Neural progenitor cell (in vitro differentiated cells): ENCODE data around the gene AGR2. TPM values are rescaled to one million over a fixed set of nuclear protein-coding genes. Genes with fewer than 3 reads are reported as not detected.
"Not testable (repeated sequence)": the region's sequence is repeated elsewhere in the genome, so short reads cannot be mapped to it uniquely, and the experiment has no call there.

ENCODE experiments used
- DNase-seq: peaks from one replicate; pipeline ENCODE4 v3.0.0-alpha.2; 2016; ENCODE audit warnings: low spot score
- H2AFZ ChIP-seq: fragments of 200-600 bp; sonication (generic); replicated peaks from 2 replicates; pipeline ENCODE4 v1.6.1; 2016; ENCODE audit warnings: antibody characterized with exemption
- H3F3A ChIP-seq: fragments of 200-600 bp; sonication (generic); 2 replicates; pipeline ENCODE4 v1.6.1; 2016; ENCODE audit warnings: antibody characterized with exemption, low read depth
- H3K27ac ChIP-seq: fragments of 200-600 bp; sonication (generic); 2 replicates; pipeline ENCODE4 v1.5.1; 2016; ENCODE audit warnings: mild to moderate bottlenecking
- H3K27me3 ChIP-seq: fragments of 200-600 bp; sonication (generic); 2 replicates; pipeline ENCODE4 v1.6.1; 2016; ENCODE audit warnings: mild to moderate bottlenecking, moderate library complexity
- H3K36me3 ChIP-seq: fragments of 200-600 bp; sonication (generic); 2 replicates; pipeline ENCODE4 v1.5.1; 2016
- H3K4me1 ChIP-seq: fragments of 200-600 bp; sonication (generic); 2 replicates; pipeline ENCODE4 v1.6.1; 2016; ENCODE audit warnings: mixed run types
- H3K4me2 ChIP-seq: fragments of 200-600 bp; sonication (generic); 2 replicates; pipeline ENCODE4 v1.6.1; 2016
- H3K4me3 ChIP-seq: fragments of 200-600 bp; sonication (generic); 2 replicates; pipeline ENCODE4 v1.5.1; 2016
- H3K79me2 ChIP-seq: fragments of 200-600 bp; sonication (generic); 2 replicates; pipeline ENCODE4 v1.6.1; 2016; ENCODE audit warnings: low read depth
- H3K9ac ChIP-seq: fragments of 200-600 bp; sonication (generic); 2 replicates; pipeline ENCODE4 v1.6.1; 2016
- H3K9me3 ChIP-seq: fragments of 200-600 bp; sonication (generic); 2 replicates; pipeline ENCODE4 v1.5.1; 2016; ENCODE audit warnings: low read depth
- H4K20me1 ChIP-seq: fragments of 200-600 bp; sonication (generic); 2 replicates; pipeline ENCODE4 v1.6.1; 2016; ENCODE audit warnings: low read depth
- H3K27ac Mint-ChIP-seq: 3 replicates; pipeline ENCODE4 v1.8.0; 2021; ENCODE audit warnings: mixed read lengths
- H3K27me3 Mint-ChIP-seq: 2 replicates; pipeline ENCODE4 v1.8.0; 2022; ENCODE audit warnings: low read depth, mild to moderate bottlenecking, inconsistent platforms, moderate library complexity, mixed read lengths; ENCODE audit not compliant: insufficient read depth
- H3K36me3 Mint-ChIP-seq: 3 replicates; pipeline ENCODE4 v1.8.0; 2021; ENCODE audit warnings: mixed read lengths
- H3K4me1 Mint-ChIP-seq: 3 replicates; pipeline ENCODE4 v1.8.0; 2021; ENCODE audit warnings: mixed read lengths
- H3K4me3 Mint-ChIP-seq: 3 replicates; pipeline ENCODE4 v1.8.0; 2021; ENCODE audit warnings: mild to moderate bottlenecking, moderate library complexity, mixed read lengths
- H3K9me3 Mint-ChIP-seq: 3 replicates; pipeline ENCODE4 v1.8.0; 2020; ENCODE audit warnings: mixed read lengths
- CTCF ChIP-seq: fragments of 200-600 bp; sonication (generic); IDR thresholded peaks from 2 replicates; pipeline ENCODE4 v1.5.1; 2017; ENCODE audit warnings: antibody characterized with exemption, mild to moderate bottlenecking
- EZH2 ChIP-seq: fragments of 200-600 bp; sonication (generic); IDR thresholded peaks from 2 replicates; pipeline ENCODE4 v1.6.1; 2017; ENCODE audit warnings: antibody characterized with exemption, mild to moderate bottlenecking, moderate library complexity
- EZH2phosphoT487 ChIP-seq: fragments of 200-600 bp; sonication (generic); IDR thresholded peaks from 2 replicates; pipeline ENCODE4 v1.6.1; 2017; ENCODE audit warnings: antibody characterized with exemption
- total RNA-seq: library from RNA; depleted of rRNA; stranded (reverse); fragments of >200 nt; gene quantifications from 2 replicates; pipeline ENCODE4 v1.2.3, GENCODE V29; 2015; ENCODE audit warnings: low replicate concordance

Gene AGR2
- total RNA-seq, 1 donor from 2014 or later = not detected

- H3K27ac Mint-ChIP-seq = no peak overlapping the region
- DNase-seq = no peak
- H3K4me3 ChIP-seq = no peak overlapping the region
Measured at GRCh38 chr7:16774294-16774693, 30.5 kb downstream of the AGR2 start.

GRCh38 chr7:16773884-16774283 is 30.9 kb downstream of the AGR2 start:
- no peaks in the 10 kb centered on the region for H3K9me3 ChIP-seq
- TF ChIP-seq CTCF (no peak), EZH2 (no peak), EZH2phosphoT487 (no peak)
- H3K36me3 Mint-ChIP-seq = peaks cover 6% of the 10 kb centered on the region
- H3K27me3 ChIP-seq = no peaks in the 10 kb centered on the region
- no peak overlapping the region for H3K4me3 Mint-ChIP-seq
- no peaks in the 10 kb centered on the region for H3K27me3 Mint-ChIP-seq
- peaks cover 21% of the 10 kb centered on the region for H3K4me1 ChIP-seq
- H3K4me3 ChIP-seq = no peak overlapping the region
- H3K9me3 Mint-ChIP-seq = peaks cover 9% of the 10 kb centered on the region
- H3K36me3 ChIP-seq = no peaks in the 10 kb centered on the region
- H3K4me1 Mint-ChIP-seq = peaks cover 7% of the 10 kb centered on the region
- no peak overlapping the region for H2AFZ ChIP-seq
- no peak overlapping the region for H3K27ac Mint-ChIP-seq
- no peak overlapping the region for H3K4me2 ChIP-seq
- DNase-seq = no peak
- H3K79me2 ChIP-seq = no peaks in the 10 kb centered on the region
- peaks cover 8% of the 10 kb centered on the region for H3F3A ChIP-seq
- H4K20me1 ChIP-seq = peaks cover 2% of the 10 kb centered on the region
- H3K27ac ChIP-seq = no peak overlapping the region
- H3K9ac ChIP-seq = no peak overlapping the region

More at GRCh38 chr7:16774294-16774693, 30.5 kb downstream of the AGR2 start:
- H3K27me3 ChIP-seq = no peaks in the 10 kb centered on the region
- H3F3A ChIP-seq = peaks cover 8% of the 10 kb centered on the region
- H3K9me3 Mint-ChIP-seq = peaks cover 7% of the 10 kb centered on the region
- H3K4me3 Mint-ChIP-seq = no peak overlapping the region
- no peaks in the 10 kb centered on the region for H3K36me3 ChIP-seq
- peaks cover 5% of the 10 kb centered on the region for H3K36me3 Mint-ChIP-seq
- H4K20me1 ChIP-seq = peaks cover 2% of the 10 kb centered on the region
- no peaks in the 10 kb centered on the region for H3K79me2 ChIP-seq
- H3K27ac ChIP-seq = no peak overlapping the region
- H3K4me1 Mint-ChIP-seq = peaks cover 7% of the 10 kb centered on the region
- H3K27me3 Mint-ChIP-seq = no peaks in the 10 kb centered on the region
- H2AFZ ChIP-seq = no peak overlapping the region
- no peak overlapping the region for H3K9ac ChIP-seq
- TF ChIP-seq EZH2phosphoT487 (no peak), EZH2 (no peak), CTCF (no peak)
- no peak overlapping the region for H3K4me2 ChIP-seq
- H3K4me1 ChIP-seq = peaks cover 25% of the 10 kb centered on the region
- H3K9me3 ChIP-seq = no peaks in the 10 kb centered on the region

GRCh38 chr7:16773326-16773725 is 31.5 kb downstream of the AGR2 start:
- Mint-ChIP-seq H3K27me3 (no peaks in the 10 kb centered on the region), H3K9me3 (peaks cover 9% of the 10 kb centered on the region), H3K27ac (no peak overlapping the region), H3K4me1 (peaks cover 4% of the 10 kb centered on the region), H3K4me3 (no peak overlapping the region), H3K36me3 (peaks cover 6% of the 10 kb centered on the region)
- no peaks in the 10 kb centered on the region for H3K79me2 ChIP-seq
- no peak for TF ChIP-seq EZH2phosphoT487
- H2AFZ ChIP-seq = no peak overlapping the region
- H3K4me1 ChIP-seq = peaks cover 15% of the 10 kb centered on the region
- H3K9me3 ChIP-seq = no peaks in the 10 kb centered on the region
- no peak overlapping the region for H3K4me3 ChIP-seq
- no peak overlapping the region for H3K27ac ChIP-seq
- no peak overlapping the region for H3K9ac ChIP-seq
- no peak overlapping the region for H3K4me2 ChIP-seq
- H3K36me3 ChIP-seq = no peaks in the 10 kb centered on the region
- no peaks in the 10 kb centered on the region for H3K27me3 ChIP-seq
- peaks cover 2% of the 10 kb centered on the region for H4K20me1 ChIP-seq
- H3F3A ChIP-seq = peaks cover 8% of the 10 kb centered on the region
- no peak for DNase-seq

- Histone ChIP-seq H3F3A (peaks cover 4% of the 10 kb centered on the region), H3K9ac (no peak overlapping the region), H3K36me3 (no peaks in the 10 kb centered on the region), H3K9me3 (no peaks in the 10 kb centered on the region), H3K4me2 (no peak overlapping the region), H2AFZ (no peak overlapping the region), H3K4me1 (peaks cover 5% of the 10 kb centered on the region), H3K27ac (no peak overlapping the region), H4K20me1 (peaks cover 1% of the 10 kb centered on the region), H3K27me3 (no peaks in the 10 kb centered on the region), H3K4me3 (no peak overlapping the region), H3K79me2 (peaks cover 8% of the 10 kb centered on the region)
- TF ChIP-seq EZH2phosphoT487 (no peak), CTCF (no peak), EZH2 (no peak)
- no peaks in the 10 kb centered on the region for H3K27me3 Mint-ChIP-seq
- no peak overlapping the region for H3K4me3 Mint-ChIP-seq
- no peak overlapping the region for H3K27ac Mint-ChIP-seq
- H3K9me3 Mint-ChIP-seq = peaks cover 17% of the 10 kb centered on the region
- H3K36me3 Mint-ChIP-seq = peaks cover 18% of the 10 kb centered on the region
- no peaks in the 10 kb centered on the region for H3K4me1 Mint-ChIP-seq
- no peak for DNase-seq
Measured at GRCh38 chr7:16770657-16771329, 34.0 kb downstream of the AGR2 start.

GRCh38 chr7:16769994-16770393 is 34.8 kb downstream of the AGR2 start:
- not testable (repeated sequence) for H4K20me1 ChIP-seq, H3K27me3 Mint-ChIP-seq, H3K4me2 ChIP-seq, H3K4me3 ChIP-seq, H3K9me3 ChIP-seq, H3K4me3 Mint-ChIP-seq, H3K9ac ChIP-seq, DNase-seq, H3K4me1 ChIP-seq, H3K27me3 ChIP-seq, H3K36me3 ChIP-seq, H3F3A ChIP-seq, H3K27ac ChIP-seq, H3K79me2 ChIP-seq, H3K27ac Mint-ChIP-seq, H2AFZ ChIP-seq, H3K4me1 Mint-ChIP-seq
- Mint-ChIP-seq H3K9me3 (peaks cover 17% of the 10 kb centered on the region), H3K36me3 (peaks cover 18% of the 10 kb centered on the region)
